Lower lobe of right lung (tissue), 2 donors: ENCODE data around the gene PRRX2. TPM values are rescaled to one million over a fixed set of nuclear protein-coding genes. Genes with fewer than 3 reads are reported as not detected.

ENCODE experiments used
- ATAC-seq, 2 donors: fragments of 200-7000 bp; cut with Tn5 transposase; one replicate each; pipeline ENCODE4 v1.9.1; 2020 to 2022; ENCODE audit warnings: mild to moderate bottlenecking in 2 of 2, moderate library complexity in 2 of 2
- DNase-seq: peaks from one replicate; pipeline ENCODE4 v3.0.0-alpha.2; 2020
- H3K27ac ChIP-seq: fragments of 200-600 bp; one replicate; pipeline ENCODE4 v1.8.0; 2022
- H3K27me3 ChIP-seq: fragments of 200-600 bp; one replicate; pipeline ENCODE4 v1.8.0; 2022; ENCODE audit warnings: low read depth
- H3K36me3 ChIP-seq: fragments of 200-600 bp; one replicate; pipeline ENCODE4 v1.8.0; 2022; ENCODE audit warnings: mild to moderate bottlenecking
- H3K4me1 ChIP-seq: fragments of 200-600 bp; one replicate; pipeline ENCODE4 v1.8.0; 2022
- H3K4me3 ChIP-seq: fragments of 200-600 bp; one replicate; pipeline ENCODE4 v1.8.0; 2022; ENCODE audit warnings: mild to moderate bottlenecking
- H3K9me3 ChIP-seq: fragments of 200-600 bp; one replicate; pipeline ENCODE4 v1.8.0; 2022
- CTCF ChIP-seq: fragments of 200-600 bp; IDR thresholded peaks from one replicate; pipeline ENCODE4 v1.8.0; 2022; ENCODE audit warnings: antibody characterized with exemption, mild to moderate bottlenecking
- intact Hi-C: fragments of 100-400 bp; cut with DNase I; formaldehyde crosslinking; loops from one replicate; pipeline ENCODE4 v1.11.0; 2022
- total RNA-seq: library from RNA; stranded (reverse); fragmentation: NEBNext Ultra II Directional; extraction: Animal tissue kit (Norgen Biotek cat#: 25700); gene quantifications from one replicate; pipeline ENCODE4 v1.2.1, GENCODE V29; 2021
- donor health status: DM: no; HTN: yes; CAD: no; lungs with severe emphysema.

Gene PRRX2
- total RNA-seq, 1 donor from 2014 or later, result 2.5 TPM

- no peaks in the 10 kb centered on the region for H3K27me3 ChIP-seq
- no peak for DNase-seq
- H3K27ac ChIP-seq, result no peak overlapping the region
- peaks cover 54% of the 10 kb centered on the region for H3K36me3 ChIP-seq
- H3K4me3 ChIP-seq, result no peak overlapping the region
- ATAC-seq, result no peak
- H3K4me1 ChIP-seq, result peaks cover 26% of the 10 kb centered on the region
- no peak for TF ChIP-seq CTCF
- intact Hi-C loops, result no loop called here
- H3K9me3 ChIP-seq, result no peaks in the 10 kb centered on the region
Measured at GRCh38 chr9:129639034-129639630, 26.3 kb upstream of the PRRX2 start.

- Histone ChIP-seq H3K9me3 (no peaks in the 10 kb centered on the region), H3K36me3 (peaks cover 48% of the 10 kb centered on the region), H3K27me3 (no peaks in the 10 kb centered on the region), H3K27ac (no peak overlapping the region), H3K4me3 (no peak overlapping the region), H3K4me1 (peaks cover 26% of the 10 kb centered on the region)
- TF ChIP-seq CTCF, result no peak
- intact Hi-C loops, result no loop called here
- DNase-seq, result no peak
- ATAC-seq, result no peak
Measured at GRCh38 chr9:129639756-129640085, 25.7 kb upstream of the PRRX2 start.

- no peak for DNase-seq
- Histone ChIP-seq H3K27me3 (no peaks in the 10 kb centered on the region), H3K36me3 (peaks cover 42% of the 10 kb centered on the region), H3K4me3 (peak overlapping the region; percentile 100), H3K27ac (no peak overlapping the region), H3K4me1 (peaks cover 26% of the 10 kb centered on the region), H3K9me3 (no peaks in the 10 kb centered on the region)
- no peak for TF ChIP-seq CTCF
- intact Hi-C loops, result no loop called here
- ATAC-seq, result no peak
Measured at GRCh38 chr9:129640086-129640870, 25.2 kb upstream of the PRRX2 start.

- TF ChIP-seq CTCF, result no peak
- DNase-seq (no peak), ATAC-seq (peak in 1 of 2 donors; percentile 0)
- no peaks in the 10 kb centered on the region for H3K9me3 ChIP-seq
- no peaks in the 10 kb centered on the region for H3K27me3 ChIP-seq
- intact Hi-C loops, result no loop called here
- peaks cover 26% of the 10 kb centered on the region for H3K4me1 ChIP-seq
- peaks cover 34% of the 10 kb centered on the region for H3K36me3 ChIP-seq
- H3K27ac ChIP-seq, result peak overlapping the region; percentile 89
- H3K4me3 ChIP-seq, result peak overlapping the region; percentile 100
Measured at GRCh38 chr9:129640871-129641749, 24.3 kb upstream of the PRRX2 start.

- peak; percentile 99 for TF ChIP-seq CTCF
- H3K9me3 ChIP-seq, result no peaks in the 10 kb centered on the region
- H3K27ac ChIP-seq, result peak within 1 kb of the TSS; percentile 89
- H3K27me3 ChIP-seq, result no peaks in the 10 kb centered on the region
- intact Hi-C loops, result no loop called here
- ATAC-seq (peak; percentile 97 to 98), DNase-seq (peak; percentile 98)
- peak within 1 kb of the TSS; percentile 100 for H3K4me3 ChIP-seq
- peaks cover 26% of the 10 kb centered on the region for H3K36me3 ChIP-seq
- H3K4me1 ChIP-seq, result peaks cover 26% of the 10 kb centered on the region
Measured at GRCh38 chr9:129641750-129642585, 23.5 kb upstream of the PRRX2 start, which contains the start of gene ASB6. Gene ASB6 (minus strand): TSS chr9:129642151. CDS start chr9:129641999, 152 bp downstream.
